Activated naive CD4-positive, alpha-beta T cell treated with Interleukin-2 at 50 U/mL for 16 hours (primary cell): ENCODE data around the gene CALML4.
"Not testable (repeated sequence)": the region's sequence is repeated elsewhere in the genome, so short reads cannot be mapped to it uniquely, and the experiment has no call there.

Experiments
- DNase-seq: peaks from one replicate; pipeline ENCODE4 v3.0.0-alpha.2; 2020

The CALML4 gene

GRCh38 chr15:68207176-68207935, 2.2 kb upstream of the CALML4 start:
- no peak for DNase-seq

DNA sequence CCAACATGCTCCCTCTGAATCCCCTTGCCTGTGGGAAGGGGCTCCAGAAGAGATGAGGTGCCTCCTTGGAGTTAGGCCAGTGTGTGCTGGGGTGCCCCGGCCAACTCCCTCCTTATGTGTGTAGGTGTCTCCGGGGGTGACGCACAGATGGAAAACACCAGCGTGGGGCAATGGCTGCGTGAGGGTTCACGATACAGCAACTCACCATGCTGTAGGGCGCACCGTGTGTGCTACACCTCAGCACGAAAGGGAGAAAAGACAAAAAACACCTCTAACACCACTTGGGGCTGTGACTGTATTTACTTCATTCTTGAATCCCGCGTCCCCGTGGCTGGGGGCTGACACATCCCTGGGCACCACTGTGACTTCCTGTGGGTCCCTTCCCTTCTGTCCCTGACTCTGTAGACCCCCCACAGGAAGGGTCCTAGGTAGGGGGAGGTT, 1.6 kb upstream of the CALML4 start:
- no peak for DNase-seq

DNA sequence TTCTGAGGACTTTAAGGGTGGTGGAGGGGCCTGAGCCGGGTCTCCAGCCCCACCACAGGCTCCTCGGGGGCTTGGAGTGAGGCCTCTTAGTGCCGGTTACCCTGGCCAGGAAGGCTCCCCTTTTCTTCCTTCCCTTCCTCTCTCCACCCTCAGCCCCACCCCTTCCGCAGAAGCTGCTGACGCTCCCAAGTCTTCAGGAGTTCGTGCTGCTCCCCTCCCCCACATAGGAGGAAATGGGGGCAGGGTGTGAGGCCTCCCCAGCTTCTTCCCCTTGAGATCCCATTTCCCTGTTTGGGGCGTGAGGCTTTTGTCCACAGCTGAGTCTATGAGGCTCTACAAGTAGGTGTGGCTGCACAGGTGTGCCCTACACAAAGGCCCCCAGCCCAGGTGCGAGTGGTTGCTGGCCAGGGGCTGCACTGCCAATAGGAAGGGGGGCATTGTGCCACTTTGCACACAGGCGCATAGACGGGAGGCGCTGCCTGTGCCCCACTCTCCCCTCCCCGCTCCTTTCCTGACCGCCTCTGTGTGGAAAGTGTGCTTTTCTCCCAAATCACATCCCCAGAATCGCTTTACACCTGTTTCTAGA, 915 bp upstream of the CALML4 start:
- DNase-seq: no peak

DNA sequence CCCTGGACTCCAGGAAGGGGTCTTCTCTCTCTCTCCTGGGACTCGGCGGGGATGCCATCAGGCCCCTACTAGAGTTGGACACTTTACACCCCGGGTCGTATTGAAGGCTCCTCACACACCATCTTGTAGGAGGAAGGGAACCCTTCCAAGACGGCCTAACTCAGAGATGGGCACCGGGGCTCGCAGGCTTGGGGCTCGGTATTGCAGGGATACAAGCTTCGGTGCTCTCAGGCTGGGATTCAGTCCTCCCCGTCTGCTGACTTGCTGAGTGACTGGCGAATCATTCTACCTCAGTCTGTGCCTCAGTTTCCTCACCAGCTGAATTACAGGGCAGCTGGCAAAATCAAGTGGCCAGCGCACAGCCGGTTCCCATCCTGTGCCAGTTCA, 419 bp upstream of the CALML4 start:
- no peak for DNase-seq

- DNase-seq: no peak
Measured at GRCh38 chr15:68204361-68204760, 771 bp downstream of the CALML4 start.

DNA sequence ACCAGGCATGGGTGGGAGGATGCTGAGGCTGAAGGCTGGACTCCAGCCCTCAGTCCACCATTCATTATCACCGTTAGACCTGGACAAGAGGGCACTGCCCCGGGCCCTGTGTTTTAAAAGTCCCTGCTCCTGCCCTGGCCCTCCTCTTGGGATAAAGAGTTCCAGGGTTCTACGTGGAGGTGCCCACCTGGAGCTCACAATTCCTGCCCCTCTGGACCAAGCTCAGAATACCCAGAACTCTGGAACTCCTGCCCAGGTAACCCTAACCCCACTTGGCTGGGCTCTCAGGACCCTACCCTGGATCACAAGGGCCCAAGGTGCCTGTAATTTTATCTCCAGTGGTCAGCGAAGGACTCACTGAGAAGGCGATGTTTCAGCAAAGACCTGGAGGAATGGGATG, 1.2 kb downstream of the CALML4 start:
- DNase-seq: no peak

- DNase-seq: no peak
Measured at GRCh38 chr15:68203486-68203885, 1.6 kb downstream of the CALML4 start.

GRCh38 chr15:68202994-68203393, 2.1 kb downstream of the CALML4 start:
- not testable (repeated sequence) for DNase-seq

DNA sequence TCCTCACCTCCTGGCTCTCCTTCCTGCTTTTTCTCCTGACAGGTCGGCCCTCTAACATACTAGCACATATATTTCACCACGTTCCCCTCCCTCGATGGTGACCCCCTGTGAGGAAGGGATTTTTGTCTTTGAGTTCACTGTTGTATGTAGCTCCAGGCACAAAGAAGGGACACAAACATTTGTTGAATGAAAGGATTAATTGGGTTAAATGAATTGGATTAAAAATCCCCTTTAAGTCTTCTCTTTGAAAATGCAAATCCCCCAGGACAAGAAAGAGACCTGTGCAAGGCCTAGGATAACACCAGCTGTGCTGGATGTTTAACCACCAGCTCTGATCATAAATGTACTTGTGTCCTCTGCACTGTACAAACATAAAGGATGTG, 3.3 kb downstream of the CALML4 start:
- no peak for DNase-seq

- DNase-seq: no peak
Measured at GRCh38 chr15:68201153-68201878, 3.8 kb downstream of the CALML4 start.

- no peak for DNase-seq
Measured at GRCh38 chr15:68200016-68200861, 4.9 kb downstream of the CALML4 start.

DNA sequence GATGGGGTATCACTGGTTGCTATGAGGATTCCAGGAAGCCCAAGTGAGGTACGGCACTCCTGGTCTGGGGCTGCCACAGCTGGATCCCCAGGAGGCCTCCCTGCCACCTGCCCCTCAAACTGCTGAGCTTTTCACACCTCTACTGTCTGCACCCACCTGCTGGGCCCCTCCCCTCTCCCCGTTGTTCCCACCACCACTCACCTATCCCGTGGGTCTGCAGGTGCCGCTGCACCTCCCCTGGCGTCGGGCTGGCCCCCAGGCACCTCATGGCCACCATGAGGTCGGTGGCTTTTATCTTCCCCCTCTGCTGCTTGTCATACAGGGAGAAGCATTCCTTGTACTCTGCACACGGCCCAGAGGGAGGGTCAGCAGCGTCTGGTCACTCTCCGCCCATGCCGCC, 5.8 kb downstream of the CALML4 start:
- no peak for DNase-seq

DNA sequence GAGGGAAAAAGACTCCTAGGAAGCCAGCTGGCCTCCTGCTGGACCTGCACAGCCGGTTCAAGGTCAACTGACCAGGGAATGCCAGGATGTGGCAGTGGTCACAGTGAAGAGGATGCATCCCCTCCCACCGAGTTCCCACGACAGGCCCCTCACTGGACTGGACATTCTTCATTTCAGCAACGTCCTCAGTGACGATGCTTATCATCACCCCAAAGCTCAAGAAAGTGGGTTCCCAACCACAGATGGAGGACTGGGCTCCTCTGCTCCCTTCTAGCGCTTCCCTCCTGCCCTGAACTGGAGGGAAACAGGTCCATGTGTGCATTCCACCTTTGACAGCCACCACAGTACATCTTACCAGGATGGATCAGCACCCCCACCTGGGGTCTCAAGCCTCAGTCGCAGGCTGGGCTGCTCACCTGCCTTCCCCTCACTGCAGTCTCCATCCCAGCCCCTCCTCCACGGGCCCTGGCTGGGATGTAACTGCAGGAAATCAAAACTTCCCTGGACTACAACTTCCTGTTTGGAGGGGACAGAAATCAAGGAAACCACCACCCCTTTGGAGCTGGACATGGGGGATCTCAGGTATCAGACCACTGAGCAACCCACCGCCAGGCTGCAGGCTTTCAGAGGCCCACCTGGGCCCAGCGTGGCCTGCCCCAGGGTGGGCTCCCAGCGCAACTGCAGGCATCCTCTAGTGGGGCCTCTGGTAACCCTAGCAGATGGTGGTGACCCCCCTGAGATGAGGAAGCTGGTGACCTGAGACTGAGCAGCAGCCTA, 7.3 kb downstream of the CALML4 start:
- no peak for DNase-seq

- DNase-seq: no peak
Measured at GRCh38 chr15:68197170-68197492, 8.0 kb downstream of the CALML4 start.

DNA sequence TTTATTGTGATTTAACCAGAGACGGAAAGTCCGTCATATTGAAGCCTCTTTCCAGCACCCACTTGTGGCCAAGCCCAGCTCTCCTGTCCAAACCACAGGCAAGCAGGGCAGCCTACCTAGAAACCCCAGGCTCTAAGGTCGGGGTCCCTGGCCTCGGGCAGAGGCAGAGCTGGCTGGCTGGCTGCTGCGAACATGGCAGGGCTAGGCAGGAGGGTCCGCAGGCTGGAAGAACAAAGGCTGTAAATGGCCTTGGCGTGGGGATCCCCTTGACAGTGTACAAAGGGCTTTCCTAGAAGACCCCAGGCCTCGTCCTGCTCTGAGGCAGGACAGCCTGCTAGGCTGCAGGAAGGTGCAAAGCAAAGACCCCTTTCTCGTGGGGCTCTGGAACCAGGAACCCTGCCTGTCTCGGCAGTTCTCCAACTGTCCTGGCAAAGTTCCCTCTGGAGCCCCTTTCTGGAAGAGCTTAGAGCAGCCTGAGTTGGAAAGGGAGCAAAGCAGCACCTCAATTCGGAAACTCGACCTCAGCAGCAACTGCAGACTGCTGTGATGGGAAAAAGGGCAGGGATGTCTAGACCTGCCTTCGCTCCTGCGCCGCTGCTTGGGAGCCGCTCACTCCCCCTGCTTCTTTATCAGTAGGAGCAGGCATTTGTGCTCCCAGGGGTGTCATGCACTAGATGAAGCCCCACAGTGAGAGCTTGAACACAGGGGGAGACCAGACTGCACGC, 8.5 kb downstream of the CALML4 start:
- no peak for DNase-seq

DNA sequence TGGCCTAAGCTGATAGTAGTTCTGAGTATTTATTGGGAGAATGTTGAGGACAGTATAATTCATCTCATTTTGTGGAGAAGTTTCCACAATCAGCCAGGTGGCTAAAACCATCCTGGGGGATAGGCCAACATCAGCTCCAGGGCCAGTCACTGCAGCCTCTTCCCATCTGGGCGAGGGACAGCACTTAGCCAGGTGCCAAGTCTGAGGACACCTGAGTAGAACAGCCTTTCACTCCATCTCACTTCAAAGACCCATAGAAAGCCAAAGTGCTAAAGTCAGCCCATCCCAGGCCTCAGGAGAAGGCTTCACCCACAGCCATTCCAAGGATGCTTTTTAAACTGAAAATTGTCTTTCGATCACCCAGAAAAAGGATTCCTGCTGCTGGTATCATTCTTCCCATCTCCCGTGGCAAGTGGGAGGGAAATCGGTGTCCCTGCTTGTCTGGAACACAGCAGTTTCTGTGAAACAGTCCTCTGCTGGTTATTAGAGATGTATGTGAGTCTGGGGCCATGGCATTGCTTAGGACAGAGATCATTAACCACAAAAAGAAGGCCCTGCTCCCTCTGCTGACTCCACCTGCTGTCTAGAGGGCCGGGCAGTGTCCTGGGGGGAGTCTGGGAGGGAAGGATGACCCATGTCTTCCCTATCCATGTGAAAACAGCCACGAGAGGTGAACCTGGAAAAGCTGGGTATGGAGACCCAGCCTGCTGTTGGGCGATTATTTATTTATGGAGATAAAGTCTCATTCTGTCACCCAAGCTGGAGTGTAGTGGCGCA, 9.6 kb downstream of the CALML4 start:
- no peak for DNase-seq

DNA sequence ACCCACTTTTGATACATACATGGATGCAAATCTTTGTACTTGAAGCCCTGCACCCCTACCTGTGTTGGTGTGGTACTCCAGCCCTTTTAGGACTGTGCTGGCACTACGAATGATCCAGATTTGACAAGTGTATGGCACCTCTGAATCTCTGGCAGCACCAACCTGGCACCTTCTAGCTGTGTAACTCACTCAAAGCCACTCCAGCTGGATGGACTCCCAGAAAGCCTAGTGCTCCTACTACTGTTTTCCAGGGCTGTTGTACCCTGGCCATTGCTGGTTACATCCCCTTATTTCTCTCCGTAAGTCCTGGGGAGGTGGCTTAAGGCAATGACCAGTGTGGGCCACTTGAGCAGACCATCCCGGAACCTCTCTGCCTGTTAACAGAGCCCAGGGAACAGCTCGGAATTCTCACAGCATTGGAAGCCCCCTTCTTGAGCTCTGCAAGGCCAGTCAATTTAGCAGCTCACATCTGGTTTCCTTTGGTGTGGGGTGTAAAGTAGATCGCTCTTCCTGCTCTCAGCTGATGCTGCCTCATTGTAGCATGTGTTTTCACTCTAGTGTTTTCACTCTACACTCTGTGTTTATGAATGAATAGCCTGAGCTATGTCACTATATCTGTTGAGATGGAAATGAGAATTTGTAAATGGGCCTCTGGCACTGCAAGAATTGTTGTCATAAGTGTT, 12.2 kb downstream of the CALML4 start:
- no peak for DNase-seq

DNA sequence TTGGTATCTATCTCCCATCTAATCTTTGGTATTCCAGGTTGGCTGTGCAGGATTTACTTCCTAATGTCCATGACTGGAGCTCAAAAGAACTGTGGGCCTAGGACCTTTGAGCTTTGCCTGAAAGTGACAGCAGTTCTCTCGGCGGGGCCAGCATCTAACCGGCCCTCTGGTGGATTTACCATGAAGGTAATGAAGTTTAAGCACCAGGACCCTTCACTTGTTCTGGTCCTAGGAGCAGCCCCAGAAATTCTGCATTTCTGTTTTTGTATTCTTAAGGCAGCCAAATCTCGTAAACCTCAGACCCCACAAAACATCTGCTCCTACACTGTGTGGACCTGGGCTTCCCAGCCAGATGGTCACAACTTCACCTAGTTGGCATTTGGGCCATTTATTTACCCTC, 13.0 kb downstream of the CALML4 start:
- no peak for DNase-seq

- DNase-seq: no peak
Measured at GRCh38 chr15:68191555-68191954, 13.6 kb downstream of the CALML4 start.

GRCh38 chr15:68190048-68190447, 15.1 kb downstream of the CALML4 start:
- no peak for DNase-seq
